Non-pigmented ciliary epithelial cell (primary cell): ENCODE data around the gene SOHLH1.
"Not testable (repeated sequence)": the region's sequence is repeated elsewhere in the genome, so short reads cannot be mapped to it uniquely, and the experiment has no call there.

Experiments used
- DNase-seq: peaks from one replicate; pipeline ENCODE4 v3.0.0-alpha.2; 2010; ENCODE audit warnings: low read depth

SOHLH1 gene

GRCh38 chr9:135678236-135679017, 20.9 kb downstream of the SOHLH1 start:
- no peak for DNase-seq

GRCh38 chr9:135677641-135678168, 21.6 kb downstream of the SOHLH1 start:
- DNase-seq: no peak

DNA sequence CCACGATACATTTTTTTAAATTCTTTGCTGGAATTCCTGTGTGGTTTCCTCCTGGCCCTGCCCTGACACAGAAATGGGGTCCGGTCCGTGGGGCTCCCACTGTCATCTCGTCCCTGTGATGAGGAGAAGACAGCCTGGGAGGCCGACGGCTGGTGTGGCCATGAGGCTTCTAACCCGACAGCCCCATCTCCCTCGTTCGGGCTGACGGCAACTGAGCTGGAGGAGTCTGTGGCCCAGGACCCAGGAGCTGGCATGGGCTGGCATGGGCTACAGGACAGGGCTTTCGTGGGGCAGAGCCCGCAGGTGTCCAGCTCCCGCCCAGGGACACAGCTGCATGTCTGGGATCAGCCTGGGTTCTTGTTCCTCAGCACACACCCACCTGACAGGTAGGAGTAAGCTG, 22.4 kb downstream of the SOHLH1 start:
- DNase-seq: no peak

GRCh38 chr9:135674977-135675376, 24.3 kb downstream of the SOHLH1 start:
- DNase-seq: no peak

GRCh38 chr9:135673941-135674340, 25.3 kb downstream of the SOHLH1 start:
- DNase-seq: no peak

GRCh38 chr9:135672786-135673185, 26.5 kb downstream of the SOHLH1 start:
- DNase-seq: not testable (repeated sequence)

DNA sequence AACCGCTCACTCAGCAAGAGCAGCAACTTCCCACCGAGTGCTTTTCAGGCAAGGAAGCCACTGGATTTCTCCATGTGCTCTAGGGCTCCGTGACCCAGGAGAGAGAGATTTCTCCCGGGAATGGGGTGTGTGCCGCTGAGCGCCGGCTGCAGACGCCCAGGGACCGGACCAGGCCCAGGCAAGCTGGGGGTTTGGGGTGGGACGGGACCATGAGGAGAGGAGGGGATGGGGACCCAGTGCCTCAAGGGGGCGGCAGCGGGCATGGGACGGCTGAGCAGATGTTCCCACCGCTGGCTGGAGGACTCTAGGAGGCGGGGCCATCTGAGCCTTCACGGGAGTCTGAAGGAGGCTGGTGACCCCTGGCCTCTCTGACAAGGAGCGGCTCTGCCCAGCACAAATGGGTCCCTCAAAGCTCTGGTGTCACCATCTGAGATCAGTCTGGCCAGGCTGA, 27.7 kb downstream of the SOHLH1 start:
- DNase-seq: no peak

- DNase-seq: no peak
These were observed 28.3 kb downstream of the SOHLH1 start for GRCh38 chr9:135670721-135671590.

DNA sequence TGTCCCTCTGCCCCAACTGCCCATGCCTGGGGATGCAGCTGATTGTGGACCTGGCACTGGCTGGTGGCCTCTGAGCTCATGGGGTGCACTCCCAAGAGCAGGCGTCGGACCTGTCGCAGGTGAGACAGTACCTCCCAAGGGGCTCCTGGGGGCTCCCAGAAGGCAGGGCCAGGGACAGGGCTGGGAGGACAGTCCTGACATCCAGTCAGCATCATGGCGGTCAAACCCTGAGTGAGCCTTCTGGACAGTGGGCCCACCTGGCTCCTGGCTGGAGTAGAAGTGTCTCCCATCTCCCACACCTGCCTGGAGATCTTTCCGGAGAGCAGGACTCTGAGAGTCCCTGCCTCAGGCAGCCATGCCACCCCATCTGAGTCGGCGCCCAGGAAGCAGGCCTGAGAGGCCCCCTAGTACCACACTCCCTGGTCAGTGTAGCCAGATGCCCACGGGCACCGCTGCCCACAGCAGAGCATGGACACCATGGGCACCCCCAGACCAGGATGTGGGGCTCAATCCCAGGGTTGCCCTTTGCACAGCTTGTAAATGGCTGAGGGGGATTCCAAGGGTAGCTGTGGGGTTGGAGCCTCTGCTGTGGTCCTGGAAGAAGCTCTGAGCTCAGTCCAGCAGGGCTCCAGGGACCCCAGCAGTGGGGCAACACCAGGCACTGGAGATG, 29.5 kb downstream of the SOHLH1 start:
- no peak for DNase-seq

- not testable (repeated sequence) for DNase-seq
These were observed 30.3 kb downstream of the SOHLH1 start for GRCh38 chr9:135669018-135669417.

DNA sequence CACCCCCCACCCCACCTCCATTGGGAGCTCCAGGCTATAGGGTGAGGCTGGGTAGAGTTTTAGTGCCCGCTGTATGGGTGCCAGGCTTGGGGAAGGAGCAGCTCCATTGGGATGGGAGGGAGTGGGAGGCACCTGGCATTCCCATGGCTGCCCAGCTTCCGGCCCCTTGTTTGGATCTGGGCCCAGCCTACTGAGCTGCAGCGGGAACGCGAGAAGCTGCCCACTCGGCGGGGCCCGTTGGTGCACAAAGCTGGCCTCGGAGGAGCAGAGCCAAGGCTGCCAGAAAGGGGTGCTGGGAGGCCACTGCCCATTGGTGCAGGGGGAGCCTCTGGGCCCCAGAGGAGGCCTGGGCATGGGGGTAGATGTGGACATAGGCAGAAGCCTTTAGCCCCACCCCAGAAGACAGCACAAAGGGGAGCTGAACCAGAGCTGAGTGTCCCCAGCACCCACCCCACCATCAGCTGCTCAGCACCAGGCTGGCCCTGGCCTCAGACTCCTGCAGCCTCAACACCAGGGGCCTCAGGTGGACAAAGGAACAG, 31.7 kb downstream of the SOHLH1 start:
- DNase-seq: no peak

DNA sequence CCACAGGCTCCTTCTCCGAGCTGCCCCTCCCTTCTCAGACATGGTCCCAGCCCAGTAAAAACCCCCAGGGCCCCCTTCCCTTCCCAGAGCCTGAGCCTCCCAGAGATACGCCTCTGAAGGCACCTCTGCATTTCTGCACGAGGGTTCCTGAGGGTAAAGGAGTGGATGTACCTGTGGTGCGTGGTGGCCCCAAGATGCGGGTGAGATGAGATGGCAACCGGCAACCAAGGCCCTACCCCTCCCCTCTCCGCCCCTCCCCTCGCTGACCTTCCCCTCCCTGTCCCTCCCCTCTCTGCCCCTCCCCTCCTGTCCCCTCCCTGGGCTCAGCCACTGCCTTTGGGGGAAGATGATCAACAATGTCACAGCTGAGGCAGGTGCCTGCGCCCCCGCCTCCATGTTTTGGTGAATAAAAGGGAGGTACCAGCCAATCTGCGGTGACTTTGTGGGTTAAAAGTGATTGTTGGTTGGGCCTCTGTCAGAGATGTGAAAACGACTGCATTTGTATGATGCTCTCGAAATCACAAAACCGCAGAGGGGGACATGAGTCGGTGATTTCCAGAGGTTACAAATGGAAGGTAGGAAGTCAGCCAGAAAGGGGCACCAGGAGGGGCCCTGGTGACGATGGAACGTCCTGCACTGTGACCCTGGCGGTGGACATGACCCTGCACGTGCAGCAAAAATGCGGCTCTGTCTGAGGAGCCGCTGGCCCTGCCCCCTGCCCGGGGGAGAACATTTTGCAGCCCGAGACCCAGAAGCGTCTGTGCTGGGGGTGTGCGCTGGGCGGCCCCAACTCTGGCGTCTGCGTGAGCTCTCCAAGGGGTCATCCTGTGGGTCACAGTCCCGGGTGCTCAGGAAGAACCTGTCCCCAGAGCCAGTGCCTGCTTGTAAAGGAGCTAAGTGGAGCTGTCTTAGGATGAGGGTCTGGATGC, 32.5 kb downstream of the SOHLH1 start:
- no peak for DNase-seq

DNA sequence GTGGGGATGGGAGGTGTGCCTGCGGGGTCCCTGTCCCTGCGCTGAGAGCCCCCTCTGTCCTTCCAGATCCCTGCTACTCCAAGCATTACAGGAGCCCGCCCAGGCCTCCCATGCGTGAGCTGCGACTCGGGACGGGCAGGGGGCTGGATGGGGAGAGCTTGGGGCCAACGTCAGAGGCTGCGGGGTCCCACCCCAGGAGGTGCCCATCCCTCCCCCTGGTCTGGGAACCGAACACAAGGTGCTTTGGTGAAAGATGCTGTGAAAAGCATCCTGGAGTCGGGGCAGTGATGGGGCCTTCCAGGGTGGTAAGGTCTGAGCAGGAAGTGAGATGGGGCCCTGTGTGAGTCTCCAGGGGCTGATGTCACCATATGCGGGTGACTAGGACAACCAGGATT, 33.5 kb downstream of the SOHLH1 start:
- DNase-seq: no peak

DNA sequence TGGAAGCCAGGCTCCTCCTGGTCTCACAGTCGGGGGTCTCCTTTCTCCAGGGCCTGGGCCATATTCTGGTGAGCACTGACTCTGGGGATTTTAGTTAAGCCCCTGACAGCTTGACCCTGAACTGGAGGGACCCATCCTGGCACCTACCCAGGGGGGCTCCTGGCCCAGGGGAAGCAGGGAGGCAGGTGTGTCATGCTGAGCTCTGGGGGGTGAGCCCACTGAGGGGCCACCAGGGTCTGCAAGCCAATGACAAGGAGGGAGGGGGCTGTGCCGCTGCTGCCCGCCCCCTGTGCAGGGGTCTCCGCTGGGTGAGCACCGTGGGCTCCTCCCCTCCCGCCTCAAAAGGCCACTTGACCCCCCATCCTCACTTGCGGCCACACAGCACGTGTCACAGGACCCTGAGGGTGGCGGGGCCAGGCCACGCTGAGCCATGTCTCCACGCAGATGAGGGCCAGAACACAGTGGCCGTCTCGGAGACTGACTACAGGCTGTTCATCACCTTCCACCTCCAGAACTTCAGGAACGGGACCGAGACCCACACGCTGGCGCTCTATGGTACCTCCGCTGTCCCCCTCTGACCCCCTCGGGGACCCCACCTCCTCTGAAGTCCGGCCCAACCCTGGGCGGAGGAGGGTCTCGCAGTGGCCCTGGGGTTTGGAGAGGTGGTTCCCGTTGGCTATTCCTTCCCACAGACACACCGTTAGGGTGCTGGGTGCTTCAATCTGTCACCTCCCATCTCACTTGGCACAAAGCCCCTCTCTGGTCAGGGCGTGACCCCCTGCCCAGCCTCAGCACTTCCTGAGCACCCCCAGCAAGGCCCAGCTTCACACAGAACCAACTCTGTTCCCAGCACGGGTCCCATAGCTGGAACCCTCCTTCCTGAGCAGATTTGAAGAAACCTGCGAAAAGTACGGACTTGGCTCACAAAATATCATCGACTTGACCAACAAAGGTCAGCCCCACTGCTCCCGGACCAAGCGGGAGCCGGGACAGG, 34.2 kb downstream of the SOHLH1 start:
- no peak for DNase-seq

GRCh38 chr9:135664266-135664665, 35.0 kb downstream of the SOHLH1 start:
- no peak for DNase-seq

DNA sequence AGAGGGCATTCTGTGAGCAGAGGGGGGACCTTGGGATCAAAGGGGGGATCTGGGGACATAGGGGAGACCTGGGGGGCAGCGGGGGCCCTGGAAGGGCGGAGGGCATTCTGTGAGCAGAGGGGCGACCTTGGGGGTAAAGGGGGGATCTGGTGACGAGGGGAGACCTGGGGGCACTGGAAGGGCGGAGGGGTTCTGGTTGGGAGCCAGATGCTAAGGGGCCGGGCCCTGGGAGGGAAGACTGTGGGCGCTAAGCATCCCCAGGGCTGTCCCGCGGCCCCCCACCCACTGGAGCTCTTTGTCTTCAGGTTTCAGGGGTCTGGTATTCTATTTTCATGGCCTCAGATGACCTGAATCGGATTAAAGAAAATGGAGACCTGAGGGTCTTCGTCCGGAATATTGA, 35.4 kb downstream of the SOHLH1 start:
- no peak for DNase-seq

GRCh38 chr9:135663451-135663770, 35.9 kb downstream of the SOHLH1 start:
- DNase-seq: no peak

GRCh38 chr9:135662758-135663450, 36.4 kb downstream of the SOHLH1 start, which contains the start of gene LCN9:
Gene LCN9 (plus strand): TSS chr9:135663309. CDS start chr9:135663322, 13 bp downstream.
- DNase-seq: no peak
